K562 (cell line): ENCODE measurements around the gene FCRLA. TPM values are rescaled to one million over a fixed set of nuclear protein-coding genes. Genes with fewer than 3 reads are reported as not detected.
A peak's percentile ranks its signal among the peaks of the same experiment; 100 is the strongest.

ENCODE experiments used
- FOSL1 ChIP-seq: fragments of 200-800 bp; sonication (Bioruptor generic); conservative IDR thresholded peaks from 2 replicates; pipeline ENCODE4 v1.6.1; 2016; ENCODE audit warnings: missing genetic modification characterization, missing compliant biosample characterization
- FUS ChIP-seq: fragments of 200-400 bp; formaldehyde crosslinking; optimal IDR thresholded peaks from 2 replicates; pipeline ENCODE3; 2017; ENCODE audit warnings: low read depth, low read length
- HDAC2 ChIP-seq: fragments of 450-650 bp; IDR thresholded peaks from 2 replicates; pipeline ENCODE4 v1.6.1; 2016; ENCODE audit warnings: mild to moderate bottlenecking
- MEIS2 ChIP-seq: fragments of 450-650 bp; IDR thresholded peaks from 2 replicates; pipeline ENCODE4 v1.6.1; 2014; ENCODE audit warnings: mild to moderate bottlenecking; ENCODE audit not compliant: partially characterized antibody
- NEUROD1 ChIP-seq: fragments of 150-350 bp; IDR thresholded peaks from 2 replicates; pipeline ENCODE4 v1.6.1; 2014; ENCODE audit warnings: borderline replicate concordance, low read length, low read depth; ENCODE audit not compliant: partially characterized antibody
- NFYB ChIP-seq: IDR thresholded peaks from 2 replicates; pipeline ENCODE4 v1.6.1; 2011; ENCODE audit warnings: mild to moderate bottlenecking, moderate library complexity; ENCODE audit not compliant: insufficient read length; ENCODE audit errors: extremely low read depth
- NR2C2 ChIP-seq, 2 experiments: fragments of 200-800 bp in 1 of 2; sonication (Bioruptor generic) in 1 of 2; sonication (generic) in 1 of 2; formaldehyde crosslinking in 1 of 2; IDR thresholded peaks; 2 replicates each; pipeline versions ENCODE4 v1.6.1 to v1.8.0; 2016 to 2022; ENCODE audit warnings: mild to moderate bottlenecking in 1 of 2, missing compliant biosample characterization in 1 of 2, missing genetic modification characterization in 1 of 2, missing genetic modification reagents in 1 of 2
- POLR2AphosphoS2 ChIP-seq: IDR thresholded peaks from 2 replicates; pipeline ENCODE4 v1.6.1; 2012; ENCODE audit warnings: low read length, improper control_type of control experiment
- RBM17 ChIP-seq: fragments of 200-400 bp; formaldehyde crosslinking; IDR thresholded peaks from 2 replicates; pipeline ENCODE4 v1.6.1; 2017; ENCODE audit warnings: low read depth, mild to moderate bottlenecking, low read length, borderline replicate concordance
- SREBF2 ChIP-seq: sonication (generic); formaldehyde crosslinking; IDR thresholded peaks from 2 replicates; pipeline ENCODE4 v1.4.0; 2020; ENCODE audit warnings: mild to moderate bottlenecking, missing genetic modification reagents
- STAT5B ChIP-seq: fragments of 250-450 bp; sonication (Bioruptor Pico); IDR thresholded peaks from 2 replicates; pipeline ENCODE4 v1.8.0; 2021; ENCODE audit warnings: mild to moderate bottlenecking, inconsistent platforms
- TCF3 ChIP-seq: sonication (generic); formaldehyde crosslinking; IDR thresholded peaks from 2 replicates; pipeline ENCODE4 v1.4.0; 2020; ENCODE audit warnings: mild to moderate bottlenecking, missing genetic modification reagents
- ZNF23 ChIP-seq: fragments of 250-450 bp; sonication (Bioruptor Pico); IDR thresholded peaks from 2 replicates; pipeline ENCODE4 v1.4.0; 2020; ENCODE audit warnings: mild to moderate bottlenecking
- ZNF507 ChIP-seq: conservative IDR thresholded peaks from 2 replicates; pipeline ENCODE4 v1.6.1; 2017; ENCODE audit warnings: missing genetic modification characterization, missing compliant biosample characterization
- polyA plus RNA-seq, 8 experiments: library from polyadenylated mRNA; depleted of rRNA in 4 of 8; stranded (reverse) in 5 of 8; unstranded in 3 of 8; fragments of >200 nt; fragmentation: Nextera tagmentation in 2 of 8; fragmentation: Illumina TruSeq in 1 of 8; extraction: Ambion mirVana in 2 of 8; extraction: Trizol in 1 of 8; gene quantifications; 2 replicates each; pipeline versions ENCODE4 v1.2.1 to v1.2.3, GENCODE V29; 2011 to 2014; ENCODE audit warnings: inconsistent platforms in 1 of 8, missing spikeins in 1 of 8
- total RNA-seq, 7 experiments: library from RNA; depleted of rRNA in 6 of 7; stranded (reverse); fragments of >200 nt in 6 of 7; fragmentation: Illumina TruSeq in 2 of 7; extraction: Trizol in 2 of 7; gene quantifications; 2 replicates each; pipeline versions ENCODE4 v1.2.1 to v1.2.3, GENCODE V29; 2011 to 2021; ENCODE audit warnings: low replicate concordance in 1 of 7
- TF ChIP-seq, protein P1 (sequence below): fragments of 450-650 bp; IDR thresholded peaks from 2 replicates; pipeline ENCODE4 v1.6.1; 2016; ENCODE audit warnings: mild to moderate bottlenecking, moderate library complexity
- TF ChIP-seq, protein P2 (sequence below): conservative IDR thresholded peaks from 2 replicates; pipeline ENCODE4 v1.6.1; 2011; ENCODE audit warnings: low read depth, mild to moderate bottlenecking, low read length; ENCODE audit not compliant: control insufficient read depth

FCRLA gene
- total and polyA plus RNA-seq, 9 of the 15 experiments (the other 6 are each of a cell fraction or from before 2014, with no cell fraction given): 0.09 to 0.84 (median 0.44) TPM

DNA sequence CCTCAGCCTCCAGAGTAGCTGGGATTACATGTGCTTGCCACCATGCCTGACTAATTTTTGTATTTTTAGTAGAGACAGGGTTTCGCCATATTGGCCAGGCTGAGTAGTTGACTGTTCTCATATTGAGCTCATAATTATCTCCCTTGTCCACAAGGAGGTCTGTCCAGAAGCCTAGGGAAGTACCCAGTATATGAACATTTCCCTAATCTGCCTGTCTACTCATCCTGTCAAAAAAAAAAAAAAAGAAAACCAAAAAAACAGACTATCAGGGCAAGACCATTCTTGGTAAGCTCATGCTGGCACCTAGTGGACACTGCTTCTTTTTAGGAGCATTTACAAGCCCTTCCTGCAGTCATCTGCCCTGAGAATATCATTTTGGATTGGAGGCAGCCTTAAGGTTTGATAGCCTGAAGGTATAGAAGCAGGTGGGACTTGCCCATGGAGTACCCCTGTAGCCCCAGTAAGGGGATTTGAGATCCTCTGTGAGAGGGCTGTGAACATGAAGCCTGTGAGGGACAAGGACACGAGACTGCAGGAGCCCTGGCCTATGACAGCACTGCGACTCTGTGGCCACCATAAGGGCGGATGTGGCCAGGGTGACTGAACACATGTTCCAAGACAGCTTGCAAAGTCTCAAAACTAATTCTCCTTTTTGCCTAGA, 31.7 kb downstream of the FCRLA start (continued):
- peak; percentile 51 for TF ChIP-seq TCF3 (CRISPR knock-in tag)
- TF ChIP-seq HDAC2: peak; percentile 75
- TF ChIP-seq STAT5B (CRISPR knock-in tag): no peak
- no peak for TF ChIP-seq NR2C2 (CRISPR knock-in tag; IDR thresholded peaks at IDR 0.05)
- no peak for TF ChIP-seq NR2C2 (tag; IDR thresholded peaks at IDR 0.05)
- TF ChIP-seq, protein P1, sequence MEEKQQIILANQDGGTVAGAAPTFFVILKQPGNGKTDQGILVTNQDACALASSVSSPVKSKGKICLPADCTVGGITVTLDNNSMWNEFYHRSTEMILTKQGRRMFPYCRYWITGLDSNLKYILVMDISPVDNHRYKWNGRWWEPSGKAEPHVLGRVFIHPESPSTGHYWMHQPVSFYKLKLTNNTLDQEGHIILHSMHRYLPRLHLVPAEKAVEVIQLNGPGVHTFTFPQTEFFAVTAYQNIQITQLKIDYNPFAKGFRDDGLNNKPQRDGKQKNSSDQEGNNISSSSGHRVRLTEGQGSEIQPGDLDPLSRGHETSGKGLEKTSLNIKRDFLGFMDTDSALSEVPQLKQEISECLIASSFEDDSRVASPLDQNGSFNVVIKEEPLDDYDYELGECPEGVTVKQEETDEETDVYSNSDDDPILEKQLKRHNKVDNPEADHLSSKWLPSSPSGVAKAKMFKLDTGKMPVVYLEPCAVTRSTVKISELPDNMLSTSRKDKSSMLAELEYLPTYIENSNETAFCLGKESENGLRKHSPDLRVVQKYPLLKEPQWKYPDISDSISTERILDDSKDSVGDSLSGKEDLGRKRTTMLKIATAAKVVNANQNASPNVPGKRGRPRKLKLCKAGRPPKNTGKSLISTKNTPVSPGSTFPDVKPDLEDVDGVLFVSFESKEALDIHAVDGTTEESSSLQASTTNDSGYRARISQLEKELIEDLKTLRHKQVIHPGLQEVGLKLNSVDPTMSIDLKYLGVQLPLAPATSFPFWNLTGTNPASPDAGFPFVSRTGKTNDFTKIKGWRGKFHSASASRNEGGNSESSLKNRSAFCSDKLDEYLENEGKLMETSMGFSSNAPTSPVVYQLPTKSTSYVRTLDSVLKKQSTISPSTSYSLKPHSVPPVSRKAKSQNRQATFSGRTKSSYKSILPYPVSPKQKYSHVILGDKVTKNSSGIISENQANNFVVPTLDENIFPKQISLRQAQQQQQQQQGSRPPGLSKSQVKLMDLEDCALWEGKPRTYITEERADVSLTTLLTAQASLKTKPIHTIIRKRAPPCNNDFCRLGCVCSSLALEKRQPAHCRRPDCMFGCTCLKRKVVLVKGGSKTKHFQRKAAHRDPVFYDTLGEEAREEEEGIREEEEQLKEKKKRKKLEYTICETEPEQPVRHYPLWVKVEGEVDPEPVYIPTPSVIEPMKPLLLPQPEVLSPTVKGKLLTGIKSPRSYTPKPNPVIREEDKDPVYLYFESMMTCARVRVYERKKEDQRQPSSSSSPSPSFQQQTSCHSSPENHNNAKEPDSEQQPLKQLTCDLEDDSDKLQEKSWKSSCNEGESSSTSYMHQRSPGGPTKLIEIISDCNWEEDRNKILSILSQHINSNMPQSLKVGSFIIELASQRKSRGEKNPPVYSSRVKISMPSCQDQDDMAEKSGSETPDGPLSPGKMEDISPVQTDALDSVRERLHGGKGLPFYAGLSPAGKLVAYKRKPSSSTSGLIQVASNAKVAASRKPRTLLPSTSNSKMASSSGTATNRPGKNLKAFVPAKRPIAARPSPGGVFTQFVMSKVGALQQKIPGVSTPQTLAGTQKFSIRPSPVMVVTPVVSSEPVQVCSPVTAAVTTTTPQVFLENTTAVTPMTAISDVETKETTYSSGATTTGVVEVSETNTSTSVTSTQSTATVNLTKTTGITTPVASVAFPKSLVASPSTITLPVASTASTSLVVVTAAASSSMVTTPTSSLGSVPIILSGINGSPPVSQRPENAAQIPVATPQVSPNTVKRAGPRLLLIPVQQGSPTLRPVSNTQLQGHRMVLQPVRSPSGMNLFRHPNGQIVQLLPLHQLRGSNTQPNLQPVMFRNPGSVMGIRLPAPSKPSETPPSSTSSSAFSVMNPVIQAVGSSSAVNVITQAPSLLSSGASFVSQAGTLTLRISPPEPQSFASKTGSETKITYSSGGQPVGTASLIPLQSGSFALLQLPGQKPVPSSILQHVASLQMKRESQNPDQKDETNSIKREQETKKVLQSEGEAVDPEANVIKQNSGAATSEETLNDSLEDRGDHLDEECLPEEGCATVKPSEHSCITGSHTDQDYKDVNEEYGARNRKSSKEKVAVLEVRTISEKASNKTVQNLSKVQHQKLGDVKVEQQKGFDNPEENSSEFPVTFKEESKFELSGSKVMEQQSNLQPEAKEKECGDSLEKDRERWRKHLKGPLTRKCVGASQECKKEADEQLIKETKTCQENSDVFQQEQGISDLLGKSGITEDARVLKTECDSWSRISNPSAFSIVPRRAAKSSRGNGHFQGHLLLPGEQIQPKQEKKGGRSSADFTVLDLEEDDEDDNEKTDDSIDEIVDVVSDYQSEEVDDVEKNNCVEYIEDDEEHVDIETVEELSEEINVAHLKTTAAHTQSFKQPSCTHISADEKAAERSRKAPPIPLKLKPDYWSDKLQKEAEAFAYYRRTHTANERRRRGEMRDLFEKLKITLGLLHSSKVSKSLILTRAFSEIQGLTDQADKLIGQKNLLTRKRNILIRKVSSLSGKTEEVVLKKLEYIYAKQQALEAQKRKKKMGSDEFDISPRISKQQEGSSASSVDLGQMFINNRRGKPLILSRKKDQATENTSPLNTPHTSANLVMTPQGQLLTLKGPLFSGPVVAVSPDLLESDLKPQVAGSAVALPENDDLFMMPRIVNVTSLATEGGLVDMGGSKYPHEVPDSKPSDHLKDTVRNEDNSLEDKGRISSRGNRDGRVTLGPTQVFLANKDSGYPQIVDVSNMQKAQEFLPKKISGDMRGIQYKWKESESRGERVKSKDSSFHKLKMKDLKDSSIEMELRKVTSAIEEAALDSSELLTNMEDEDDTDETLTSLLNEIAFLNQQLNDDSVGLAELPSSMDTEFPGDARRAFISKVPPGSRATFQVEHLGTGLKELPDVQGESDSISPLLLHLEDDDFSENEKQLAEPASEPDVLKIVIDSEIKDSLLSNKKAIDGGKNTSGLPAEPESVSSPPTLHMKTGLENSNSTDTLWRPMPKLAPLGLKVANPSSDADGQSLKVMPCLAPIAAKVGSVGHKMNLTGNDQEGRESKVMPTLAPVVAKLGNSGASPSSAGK: no peak
- TF ChIP-seq NEUROD1: no peak
- TF ChIP-seq POLR2AphosphoS2: no peak
- peak; percentile 72 for TF ChIP-seq MEIS2
- no peak for TF ChIP-seq FUS
- TF ChIP-seq FOSL1 (tag): peak; percentile 68
- TF ChIP-seq, protein P2, sequence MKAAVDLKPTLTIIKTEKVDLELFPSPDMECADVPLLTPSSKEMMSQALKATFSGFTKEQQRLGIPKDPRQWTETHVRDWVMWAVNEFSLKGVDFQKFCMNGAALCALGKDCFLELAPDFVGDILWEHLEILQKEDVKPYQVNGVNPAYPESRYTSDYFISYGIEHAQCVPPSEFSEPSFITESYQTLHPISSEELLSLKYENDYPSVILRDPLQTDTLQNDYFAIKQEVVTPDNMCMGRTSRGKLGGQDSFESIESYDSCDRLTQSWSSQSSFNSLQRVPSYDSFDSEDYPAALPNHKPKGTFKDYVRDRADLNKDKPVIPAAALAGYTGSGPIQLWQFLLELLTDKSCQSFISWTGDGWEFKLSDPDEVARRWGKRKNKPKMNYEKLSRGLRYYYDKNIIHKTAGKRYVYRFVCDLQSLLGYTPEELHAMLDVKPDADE: no peak
- no peak for TF ChIP-seq ZNF23 (CRISPR knock-in tag)
- no peak for TF ChIP-seq SREBF2 (CRISPR knock-in tag)
- TF ChIP-seq ZNF507 (tag): no peak
- no peak for TF ChIP-seq NFYB
- no peak for TF ChIP-seq RBM17
